Measurements from ENCODE around the gene TMEM61.

- TF ChIP-seq POLR2A (IDR thresholded peaks at IDR 0.05) (no peak), CTCF (IDR thresholded peaks at IDR 0.05) (no peak)
These were observed 14.8 kb downstream of the TMEM61 start for GRCh38 chr1:54995013-54995760.

Measured in breast epithelium (tissue), 3 donors.